C1 segment of cervical spinal cord (tissue), 14 donors: Measurements from ENCODE around the gene PNMA6A.
A peak's percentile ranks its signal among the peaks of the same experiment; 100 is the strongest.
"Not testable (repeated sequence)": the region's sequence is repeated elsewhere in the genome, so short reads cannot be mapped to it uniquely, and the experiment has no call there.

Experiments used
- DNase-seq, 14 donors: peaks; one replicate each; lab custom pipeline; 2025; lab: John Stamatoyannopoulos, UW

Gene PNMA6A

DNA sequence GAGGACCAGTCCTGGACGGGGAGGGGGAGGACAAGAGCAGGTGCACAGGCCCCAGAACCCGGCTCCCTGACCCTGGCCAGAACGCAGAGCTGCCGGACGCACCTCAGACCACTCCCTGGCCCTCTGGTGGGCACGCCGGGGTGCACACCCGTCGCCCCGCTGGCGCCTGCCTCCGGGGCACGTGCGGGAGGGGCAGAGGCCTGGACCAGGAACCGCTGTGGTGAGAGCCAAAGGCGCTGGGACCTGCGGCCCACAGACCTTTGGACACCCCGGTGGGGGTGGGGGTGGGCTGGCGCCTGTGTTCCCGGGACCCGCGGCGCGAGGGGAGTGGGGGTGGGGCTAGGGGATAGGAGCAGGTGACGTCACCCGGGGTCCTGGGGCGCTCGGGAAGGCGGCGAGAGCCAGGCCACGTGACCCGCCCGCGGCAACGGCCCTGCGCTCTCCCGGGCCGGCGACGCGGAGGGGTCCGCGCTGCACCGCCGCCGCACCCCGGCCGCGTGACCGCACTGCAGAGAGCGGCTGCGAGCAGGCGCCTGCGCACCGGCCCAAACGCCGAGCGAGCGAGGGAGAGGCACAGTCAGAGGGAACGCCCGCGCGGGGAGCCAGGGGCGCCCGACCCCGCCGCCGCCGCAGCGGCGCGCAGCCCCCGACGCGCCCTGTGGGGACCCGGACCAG lies at the start of gene PNMA6A:
Gene PNMA6A, plus strand, starts transcription at position 546 of the 675 bp plus-strand sequence. CDS start 609 bp downstream, outside the sequence.
- not testable (repeated sequence) for DNase-seq

- not testable (repeated sequence) for DNase-seq
Measured at GRCh38 chrX:153026501-153026900, 45.8 kb upstream of the PNMA6A start.

DNA sequence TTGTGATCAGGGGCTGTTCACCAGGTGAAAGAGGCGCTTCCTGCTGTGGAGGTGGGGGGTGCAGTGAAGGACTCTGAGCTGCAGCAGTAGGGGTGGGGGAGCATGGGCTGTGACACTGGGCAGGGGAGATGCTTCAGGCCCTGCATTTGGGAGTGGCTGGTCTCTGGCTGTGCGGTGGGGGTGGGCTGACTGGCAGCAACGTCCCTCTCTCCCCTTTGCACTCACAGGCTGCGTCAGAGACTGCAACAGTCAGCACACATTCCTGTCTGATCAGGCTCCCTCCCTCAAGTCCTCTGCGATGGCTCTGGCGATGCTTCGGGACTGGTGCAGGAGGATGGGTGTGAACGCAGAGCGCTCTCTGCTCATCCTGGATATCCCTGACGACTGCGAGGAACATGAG lies 43.8 kb upstream of the PNMA6A start:
- not testable (repeated sequence) for DNase-seq

DNA sequence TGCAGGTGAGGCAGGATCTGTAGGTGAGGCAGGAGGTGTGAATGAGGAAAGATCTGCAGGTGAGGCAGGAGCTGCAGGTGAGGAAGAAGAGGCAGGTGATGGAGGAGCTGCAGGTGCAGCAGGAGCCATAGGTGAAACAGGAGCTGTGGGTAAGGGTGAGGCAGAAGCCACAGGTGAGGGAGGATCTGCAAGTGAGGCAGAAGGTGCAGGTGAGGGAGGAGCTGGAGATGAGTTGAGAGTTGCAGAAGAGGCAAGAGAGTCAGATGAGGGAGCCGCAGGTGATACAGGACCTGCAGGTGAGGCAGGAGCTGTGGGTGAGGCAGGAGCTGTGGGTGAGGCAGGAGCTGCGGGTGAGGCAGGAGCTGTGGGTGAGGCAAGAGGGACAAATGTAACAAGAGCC lies 43.1 kb upstream of the PNMA6A start:
- no peak for DNase-seq

DNA sequence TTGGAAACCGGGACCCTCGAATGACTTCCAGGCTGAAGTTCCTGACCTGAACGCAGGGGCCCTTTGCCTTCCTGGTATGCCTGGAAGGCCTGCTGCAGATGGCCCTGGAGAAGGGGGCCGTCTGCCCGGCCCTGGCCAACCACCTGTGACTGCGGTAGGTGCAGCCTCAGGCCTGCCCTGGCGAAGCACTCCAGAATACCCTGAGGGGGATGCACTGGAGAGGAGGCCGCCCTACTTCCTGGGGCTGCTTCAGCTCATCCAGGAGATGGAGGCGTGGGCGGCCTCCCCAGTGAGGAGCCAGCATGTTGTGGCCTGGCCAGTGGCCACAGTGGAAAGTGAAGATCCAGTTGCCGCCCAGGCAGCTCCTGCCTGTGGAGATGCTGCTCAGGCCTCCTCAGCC lies 42.4 kb upstream of the PNMA6A start:
- DNase-seq = no peak

GRCh38 chrX:153030801-153031200 lies 41.5 kb upstream of the PNMA6A start:
- no peak for DNase-seq

DNA sequence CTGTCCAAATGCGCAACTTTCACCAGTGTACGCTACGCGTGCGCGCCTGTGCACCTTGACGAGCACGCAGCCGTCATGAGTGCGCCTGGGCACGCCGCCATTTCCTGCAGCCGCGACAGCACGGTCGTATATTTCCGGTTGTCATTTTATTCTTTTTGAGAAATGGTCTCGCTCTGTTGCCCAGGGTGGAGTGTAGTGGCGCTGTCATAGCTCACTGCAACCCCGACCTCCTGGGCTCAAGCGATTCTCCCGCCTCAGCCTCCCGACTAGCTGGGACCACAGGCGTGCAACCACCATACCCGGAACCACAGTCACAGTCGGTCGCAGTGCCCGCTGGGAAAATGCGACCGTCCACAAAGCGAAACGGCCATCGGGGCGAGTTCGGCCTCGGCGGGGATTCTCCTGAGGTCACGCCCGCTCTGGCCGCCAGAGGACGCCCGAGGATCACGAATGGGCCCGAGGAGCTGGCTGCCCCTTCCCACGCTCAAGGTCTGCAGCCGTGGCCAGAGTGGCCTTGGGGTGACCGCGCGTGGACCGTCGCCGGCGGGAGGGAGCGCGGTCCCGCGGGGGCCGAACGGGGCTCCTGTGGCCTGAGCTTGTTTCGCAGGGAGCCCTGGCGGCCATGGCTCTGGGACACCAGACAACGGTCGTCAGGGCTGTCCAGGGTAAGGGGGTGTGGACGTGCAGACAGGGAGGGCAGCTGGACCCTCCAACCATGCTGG lies 39.7 kb upstream of the PNMA6A start:
- DNase-seq = peak in 12 of 14 donors; percentile 4 to 72 (median 28)

GRCh38 chrX:153049093-153049492 lies 23.2 kb upstream of the PNMA6A start:
- DNase-seq = no peak

GRCh38 chrX:153052534-153052933 lies 19.7 kb upstream of the PNMA6A start:
- no peak for DNase-seq

GRCh38 chrX:153055871-153056749 lies 16.1 kb upstream of the PNMA6A start, which contains the start of gene PNMA3:
Gene PNMA3 (plus strand): TSS chrX:153056470. CDS start chrX:153057056, 586 bp downstream.
- DNase-seq = no peak

GRCh38 chrX:153057281-153057680 lies 15.0 kb upstream of the PNMA6A start:
- no peak for DNase-seq

DNA sequence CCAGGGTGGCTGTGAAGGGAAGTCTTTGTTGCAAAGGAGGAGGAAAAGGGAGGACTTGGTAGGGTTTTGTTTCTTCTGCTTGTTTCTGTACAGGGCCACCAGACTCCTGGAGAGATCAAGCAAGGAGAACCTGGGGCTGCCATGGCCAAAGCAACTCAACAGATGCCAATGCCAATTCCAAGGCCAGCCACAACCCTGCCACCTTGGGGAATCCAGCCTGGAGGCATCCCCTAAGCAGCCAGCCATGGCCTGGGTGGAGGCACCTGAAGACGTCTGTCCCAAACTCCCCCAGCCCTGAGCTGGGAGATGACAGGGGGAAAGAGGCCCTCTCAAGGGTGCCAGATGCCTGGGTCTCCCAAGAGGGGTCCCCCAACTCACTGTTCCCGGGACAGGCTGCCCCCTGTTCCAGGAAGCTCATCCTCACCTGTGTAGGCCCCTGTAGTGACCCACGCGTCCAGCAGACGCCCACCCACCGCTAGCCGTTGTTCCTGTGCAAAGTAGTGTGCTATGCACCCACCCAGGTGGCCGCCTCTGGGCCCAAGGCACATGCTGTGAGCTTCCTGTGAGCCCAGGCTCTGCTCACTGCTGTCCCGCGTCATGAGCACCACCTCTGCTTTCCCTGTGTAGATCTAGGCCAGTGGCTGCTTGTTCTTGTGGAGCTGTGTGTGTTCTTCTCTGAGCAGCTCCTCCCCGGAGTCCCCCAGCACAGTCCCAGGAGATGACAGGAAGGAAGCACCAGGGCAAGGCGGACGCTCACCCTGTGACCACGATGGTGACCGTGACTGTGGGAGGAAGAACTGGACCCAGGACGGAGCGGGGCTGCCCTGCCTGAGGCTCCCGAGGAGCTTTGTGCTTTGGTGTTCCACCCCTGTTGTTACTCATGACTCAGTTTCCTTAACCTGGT lies 12.8 kb upstream of the PNMA6A start:
- no peak for DNase-seq

GRCh38 chrX:153060095-153060445 lies 12.2 kb upstream of the PNMA6A start:
- DNase-seq = no peak

- DNase-seq = no peak
Measured at GRCh38 chrX:153061732-153062131, 10.5 kb upstream of the PNMA6A start.

- no peak for DNase-seq
Measured at GRCh38 chrX:153063315-153063714, 8.9 kb upstream of the PNMA6A start.

GRCh38 chrX:153064061-153064460 lies 8.2 kb upstream of the PNMA6A start:
- DNase-seq = no peak

DNA sequence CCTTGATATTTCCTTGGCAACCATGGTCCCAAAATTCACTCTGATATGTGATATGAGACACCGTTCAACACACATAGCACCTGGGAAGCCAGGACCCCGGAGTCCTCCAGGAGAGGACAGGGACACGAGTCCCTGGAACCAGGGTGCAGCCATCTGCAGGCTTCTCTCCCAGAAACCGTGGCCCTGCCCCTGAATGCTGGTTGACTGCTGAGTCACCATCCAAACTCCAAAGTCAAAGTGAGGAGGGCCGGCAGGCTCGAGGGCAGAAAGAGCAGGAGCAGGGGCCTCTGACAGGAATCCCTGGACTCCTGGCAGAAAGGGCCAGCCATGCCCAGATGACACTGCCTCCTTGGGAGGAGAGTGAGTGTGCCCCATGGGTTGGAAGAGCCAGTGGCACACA lies 6.9 kb upstream of the PNMA6A start:
- DNase-seq = no peak

DNA sequence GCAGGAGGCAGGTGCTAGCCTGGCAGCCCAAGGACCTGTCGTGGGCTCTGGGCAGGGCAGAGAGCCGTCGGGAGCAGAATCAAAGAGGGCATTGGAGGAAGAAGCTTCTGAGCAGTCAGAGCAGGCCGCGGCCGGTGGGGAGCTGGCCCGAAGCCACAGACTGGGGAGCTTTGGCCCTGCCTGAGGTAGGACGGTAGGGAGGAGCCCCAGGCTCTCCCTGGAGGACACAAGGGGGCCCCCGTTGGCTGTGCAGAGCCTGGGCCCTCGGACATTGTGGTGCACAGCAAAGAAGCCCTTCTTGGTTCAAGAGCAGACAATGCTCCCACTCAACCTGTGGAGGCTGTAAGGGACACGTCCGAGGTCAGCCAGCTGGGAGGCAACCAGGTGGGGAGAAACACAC lies 5.9 kb upstream of the PNMA6A start:
- not testable (repeated sequence) for DNase-seq

GRCh38 chrX:153073331-153073730 lies 1.1 kb downstream of the PNMA6A start:
- DNase-seq = not testable (repeated sequence)

GRCh38 chrX:153074262-153074899 lies 2.1 kb downstream of the PNMA6A start:
- DNase-seq = no peak

- no peak for DNase-seq
Measured at GRCh38 chrX:153074935-153075334, 2.7 kb downstream of the PNMA6A start.
